ENCODE measurements around the gene GSK3A.

Gene GSK3A

DNA sequence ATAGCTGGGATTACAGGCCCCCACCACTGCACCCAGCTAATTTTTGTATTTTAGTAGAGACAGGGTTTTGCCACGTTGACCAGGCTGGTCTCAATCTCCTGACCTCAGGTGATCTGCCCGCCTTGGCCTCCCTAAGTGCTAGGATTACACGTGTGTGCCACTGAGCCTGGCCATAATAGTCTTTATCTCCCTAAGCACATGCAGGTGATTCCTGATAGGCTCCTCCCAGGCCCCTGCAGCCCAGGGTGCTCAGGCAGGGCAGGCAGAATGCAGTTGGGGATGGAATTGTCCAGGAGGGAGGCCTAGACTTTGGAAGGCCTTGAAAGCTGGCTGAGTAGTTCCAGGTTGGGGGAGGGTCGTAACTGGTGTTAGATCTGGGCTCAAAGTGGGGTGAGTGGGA, 13.8 kb downstream of the GSK3A start:
- DNase-seq (ENCODE audit: low read depth in 2 of 2), result no peak

DNA sequence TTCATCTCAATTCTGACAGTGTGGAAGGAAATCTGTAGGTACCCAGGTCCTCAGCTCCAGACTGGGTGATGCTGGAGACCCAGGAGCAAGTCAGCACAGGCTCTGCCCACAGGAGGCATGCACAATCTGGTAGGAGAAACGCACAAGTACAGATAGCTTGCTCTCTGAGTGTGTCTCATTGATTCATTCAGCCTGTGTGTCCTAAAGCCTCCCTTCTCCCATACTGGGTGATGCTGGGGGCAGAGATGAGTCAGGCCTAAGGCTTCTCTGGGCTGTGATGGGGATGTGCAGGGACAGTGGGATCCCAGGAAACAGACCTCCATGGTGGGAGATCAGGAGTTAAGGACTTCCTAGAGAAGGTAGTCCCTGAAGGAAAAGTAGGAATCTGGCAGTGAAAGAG, 15.5 kb downstream of the GSK3A start:
- DNase-seq (ENCODE audit: low read depth in 2 of 2), result no peak

DNA sequence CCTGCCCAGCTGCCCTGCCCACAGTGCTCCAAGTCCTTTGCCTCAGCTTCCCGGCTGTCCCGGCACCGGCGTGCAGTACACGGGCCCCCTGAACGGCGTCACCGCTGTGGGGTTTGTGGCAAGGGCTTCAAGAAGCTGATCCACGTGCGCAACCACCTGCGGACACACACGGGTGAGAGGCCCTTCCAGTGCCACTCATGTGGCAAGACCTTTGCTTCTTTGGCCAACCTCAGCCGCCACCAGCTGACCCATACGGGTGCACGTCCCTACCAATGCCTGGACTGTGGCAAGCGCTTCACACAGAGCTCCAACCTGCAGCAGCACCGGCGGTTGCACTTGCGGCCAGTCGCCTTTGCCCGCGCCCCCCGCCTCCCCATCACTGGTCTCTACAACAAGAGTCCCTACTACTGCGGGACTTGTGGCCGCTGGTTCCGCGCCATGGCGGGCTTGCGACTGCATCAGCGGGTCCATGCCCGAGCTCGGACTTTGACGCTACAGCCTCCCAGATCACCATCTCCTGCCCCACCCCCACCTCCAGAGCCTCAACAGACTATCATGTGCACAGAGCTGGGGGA, 16.6 kb downstream of the GSK3A start:
- no peak for DNase-seq (ENCODE audit: low read depth in 2 of 2)

DNA sequence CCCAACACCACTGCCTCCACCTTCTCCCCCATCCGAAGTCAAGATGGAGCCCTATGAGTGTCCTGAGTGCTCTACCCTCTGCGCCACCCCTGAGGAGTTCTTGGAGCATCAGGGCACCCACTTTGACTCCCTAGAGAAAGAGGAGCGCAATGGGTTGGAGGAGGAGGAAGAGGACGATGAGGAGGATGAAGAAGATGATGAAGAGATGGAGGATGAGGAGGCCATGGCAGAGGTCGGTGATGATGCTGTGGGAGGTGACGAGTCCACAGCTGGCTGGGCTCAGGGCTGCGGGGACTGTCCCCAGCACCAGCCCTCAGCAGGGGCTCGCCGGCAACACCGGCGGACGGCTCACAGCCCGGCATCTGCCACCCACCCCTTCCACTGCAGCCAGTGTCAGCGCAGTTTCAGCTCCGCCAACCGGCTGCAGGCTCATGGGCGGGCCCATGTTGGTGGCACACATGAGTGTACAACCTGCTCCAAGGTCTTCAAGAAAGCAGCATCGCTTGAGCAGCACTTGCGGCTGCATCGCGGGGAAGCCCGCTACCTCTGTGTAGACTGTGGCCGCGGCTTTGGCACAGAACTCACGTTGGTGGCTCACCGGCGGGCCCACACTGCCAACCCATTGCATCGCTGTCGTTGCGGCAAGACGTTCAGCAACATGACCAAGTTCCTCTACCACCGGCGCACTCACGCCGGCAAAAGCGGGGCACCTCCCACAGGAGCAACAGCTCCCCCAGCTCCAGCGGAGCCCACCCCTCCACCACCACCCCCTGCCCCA, 17.3 kb downstream of the GSK3A start:
- no peak for DNase-seq (ENCODE audit: low read depth in 2 of 2)

DNA sequence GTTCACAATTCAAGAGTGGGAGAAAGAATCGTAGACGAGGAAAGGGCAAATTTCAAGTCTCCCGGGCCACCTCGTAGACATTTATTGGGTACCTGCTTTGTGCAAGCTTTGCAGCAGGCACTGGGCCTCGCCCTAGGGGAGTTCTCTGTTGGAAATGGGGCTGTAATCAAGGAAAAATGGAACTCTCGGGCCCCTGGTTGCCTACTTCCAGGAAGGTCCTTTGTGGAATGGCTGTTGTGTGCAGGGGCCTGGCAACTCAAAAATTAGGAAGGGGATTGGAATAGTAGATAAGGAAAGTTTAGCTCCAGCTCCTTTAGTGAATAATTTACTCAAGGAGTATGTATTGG, 21.7 kb downstream of the GSK3A start:
- DNase-seq (ENCODE audit: low read depth in 2 of 2), result no peak

DNA sequence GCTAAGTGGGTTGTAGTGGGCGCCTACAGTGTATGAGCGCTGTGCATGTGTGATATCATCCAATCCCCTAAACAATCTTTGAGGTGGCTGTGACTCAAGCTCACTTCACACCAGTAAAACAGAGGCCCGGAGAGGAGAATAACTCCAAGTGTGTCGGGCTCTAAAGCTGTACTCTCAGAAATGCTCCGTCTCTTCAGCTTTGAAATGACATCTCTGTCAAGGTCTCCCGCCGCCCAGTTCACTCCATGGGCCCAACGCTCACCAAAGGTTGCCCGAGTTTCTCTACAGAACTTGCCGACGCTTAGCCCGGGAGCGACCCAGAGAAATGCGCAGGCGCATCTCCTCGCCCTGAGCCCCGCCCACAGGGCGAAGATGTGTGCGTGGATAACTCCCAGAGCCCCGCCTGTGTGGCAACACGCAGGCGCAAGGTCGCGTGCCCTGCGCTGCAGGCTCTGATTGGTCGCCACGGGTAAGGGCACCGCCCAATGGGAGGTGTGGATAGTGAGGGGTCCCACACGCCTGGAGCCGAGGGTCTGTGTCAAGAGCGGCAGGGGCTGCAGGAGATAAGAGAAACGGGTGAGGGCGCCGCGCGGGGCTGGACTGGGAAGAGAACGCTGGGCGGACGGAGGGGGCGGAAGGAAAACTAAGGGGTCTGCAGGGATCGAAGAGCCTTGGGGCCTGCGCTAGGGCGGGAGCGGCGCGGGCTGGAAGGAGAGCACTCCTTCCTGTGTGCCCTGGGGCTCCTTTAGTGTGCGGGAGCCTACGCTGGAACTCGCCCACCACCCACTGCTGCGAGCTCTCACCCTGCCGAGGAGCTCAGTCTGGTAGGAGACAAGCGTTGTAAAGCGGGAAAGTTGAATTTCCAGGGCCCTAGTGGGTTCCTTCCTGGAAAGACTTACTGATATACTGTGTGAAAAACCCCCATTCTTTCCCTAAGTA, 22.3 kb downstream of the GSK3A start, which contains the start of gene ZNF526:
TSS of gene ZNF526 (plus strand) at position 501 of the 939 bp plus-strand sequence. CDS start 4,092 bp downstream, outside the sequence.
- DNase-seq (ENCODE audit: low read depth in 2 of 2), result peak; percentile 90 to 96

DNA sequence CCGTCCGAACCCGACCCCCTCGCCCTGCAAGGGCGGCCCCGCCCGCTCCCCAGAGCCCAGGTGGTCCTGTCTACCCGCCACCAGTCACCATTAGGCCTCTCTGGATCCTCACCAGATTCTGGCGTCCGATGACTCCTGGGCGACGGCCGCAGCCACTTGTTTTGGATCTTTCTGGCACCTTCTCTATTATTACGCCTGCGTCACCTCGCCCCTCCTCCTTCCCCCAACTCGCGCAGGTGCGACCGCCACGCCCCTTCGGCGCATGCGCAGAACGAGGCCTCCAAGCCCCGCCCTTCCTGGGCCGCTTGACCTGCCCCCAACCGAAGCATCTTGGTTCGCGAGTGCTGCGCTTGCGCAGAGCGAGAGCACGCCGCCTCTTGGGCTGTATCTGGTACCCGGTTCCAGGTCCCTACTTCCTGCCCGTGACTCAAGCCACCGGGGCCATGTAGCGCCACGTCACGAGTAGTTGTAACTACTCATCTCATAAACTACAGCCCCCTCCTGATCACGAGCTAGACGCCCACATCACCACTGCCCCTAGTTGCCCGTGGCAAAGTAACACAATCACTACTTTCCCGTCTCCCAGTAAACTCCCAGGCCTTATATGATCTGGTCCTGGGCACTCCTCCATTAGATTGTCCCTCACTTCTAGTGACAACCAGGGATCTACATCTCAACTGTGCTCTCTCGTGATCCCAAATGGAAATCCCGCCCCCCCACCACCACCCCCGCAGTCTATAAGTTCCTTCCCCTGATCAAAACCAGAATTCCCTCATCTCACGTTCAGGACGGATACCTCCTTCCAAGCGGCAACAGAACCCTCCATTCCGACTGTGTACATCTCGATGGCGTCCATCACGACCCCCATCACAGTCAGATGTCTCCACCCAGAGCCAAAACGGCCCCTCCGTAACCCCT, 24.6 kb downstream of the GSK3A start, which contains the start of gene DEDD2:
TSS of gene DEDD2 (minus strand) at position 158 of the 918 bp plus-strand sequence. CDS start 670 bp downstream, outside the sequence.
- peak; percentile 97 to 99 for DNase-seq (ENCODE audit: low read depth in 2 of 2)

DNA sequence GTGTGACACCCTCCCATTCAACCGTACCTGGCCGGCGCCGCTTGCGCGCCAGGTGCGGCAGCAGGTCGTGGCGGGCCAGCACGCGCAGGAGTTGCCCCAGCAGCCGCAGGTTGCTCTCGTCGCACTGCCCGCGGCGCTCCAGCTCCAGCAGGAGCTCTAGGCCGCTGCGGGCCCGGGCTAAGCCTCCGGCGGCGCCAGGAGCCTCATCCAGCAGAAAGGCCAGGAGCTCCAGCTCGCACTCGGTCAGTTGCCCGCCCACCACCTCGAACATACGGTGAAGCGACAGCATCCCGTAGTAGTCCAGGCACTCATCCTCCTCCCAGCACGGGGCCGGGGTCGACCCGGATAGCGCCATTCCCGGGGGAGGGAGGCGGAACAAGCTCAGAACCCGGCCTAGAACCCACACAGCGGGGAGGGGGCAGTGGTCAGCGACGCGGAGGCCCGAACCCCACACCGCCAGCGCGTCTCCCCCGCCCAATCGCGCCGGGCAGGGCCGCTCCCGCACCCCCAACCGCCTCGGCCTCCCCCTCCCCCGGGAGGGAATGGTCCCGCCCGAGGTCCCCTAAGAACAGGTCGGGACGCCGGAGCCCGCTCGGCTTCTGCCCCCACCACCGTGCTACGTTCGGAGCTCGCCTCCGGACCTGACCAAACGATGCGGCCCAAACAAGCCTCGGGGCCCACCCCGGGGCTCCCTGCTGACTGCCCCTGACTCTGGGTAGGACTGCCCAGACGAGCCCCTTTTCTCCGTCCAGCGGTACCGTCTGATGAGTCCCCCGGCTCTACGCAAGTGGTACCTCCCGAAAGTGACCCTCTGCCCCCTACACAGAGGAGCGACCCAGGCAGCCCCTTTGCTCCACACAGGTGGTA, 25.5 kb downstream of the GSK3A start:
- peak in 1 of 2 donors; percentile 27 for DNase-seq (ENCODE audit: low read depth in 2 of 2)

DNA sequence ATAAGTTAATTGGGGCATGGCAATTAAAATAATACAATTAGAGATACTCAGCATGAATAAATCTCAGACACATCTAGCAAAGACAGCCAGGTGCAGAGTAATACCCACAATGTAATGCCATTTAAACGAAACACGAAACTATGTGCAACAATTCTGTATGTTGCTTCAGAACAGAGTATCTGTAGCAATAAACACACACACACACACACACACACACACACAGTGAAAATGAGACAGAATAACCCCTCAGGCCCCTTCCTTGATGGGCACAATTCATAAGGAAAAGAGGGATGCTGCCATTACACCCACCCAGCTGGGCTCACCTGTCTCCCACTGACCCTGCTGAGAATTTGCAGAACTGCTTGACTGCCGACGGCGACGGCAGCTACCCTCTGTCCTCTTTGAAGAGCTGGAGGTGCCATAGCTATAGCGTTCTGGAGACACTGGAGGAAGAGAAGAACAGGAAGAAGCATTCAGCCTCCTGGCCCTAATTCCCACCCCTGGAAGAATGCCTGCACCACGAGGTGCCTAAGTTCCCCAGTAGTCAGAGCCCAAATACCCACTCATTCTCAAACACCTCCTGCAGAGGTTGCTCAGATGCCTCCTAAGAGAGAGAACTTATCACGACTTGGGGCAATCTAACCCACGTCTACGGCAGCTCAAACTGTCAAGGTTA, 27.5 kb downstream of the GSK3A start:
- no peak for DNase-seq (ENCODE audit: low read depth in 2 of 2)

DNA sequence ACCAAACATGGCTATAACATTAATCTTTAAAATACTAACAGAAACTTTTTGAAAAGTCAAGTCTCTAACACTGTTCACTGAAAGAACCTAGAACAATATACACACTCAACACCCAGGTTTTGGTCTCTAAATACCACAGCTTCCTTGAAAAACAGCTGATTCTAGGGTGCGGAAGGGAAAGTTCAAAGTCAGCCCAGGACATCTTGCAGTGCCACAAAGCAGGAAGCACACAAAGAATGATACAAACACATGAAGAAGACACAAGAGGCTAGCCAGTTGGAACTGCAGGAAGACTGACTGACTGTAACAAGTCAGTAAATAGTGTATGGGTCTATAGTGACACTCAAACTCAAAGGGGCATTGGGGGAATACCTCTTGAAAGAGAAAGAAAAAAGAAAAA, 29.5 kb downstream of the GSK3A start:
- DNase-seq (ENCODE audit: low read depth in 2 of 2), result no peak

DNA sequence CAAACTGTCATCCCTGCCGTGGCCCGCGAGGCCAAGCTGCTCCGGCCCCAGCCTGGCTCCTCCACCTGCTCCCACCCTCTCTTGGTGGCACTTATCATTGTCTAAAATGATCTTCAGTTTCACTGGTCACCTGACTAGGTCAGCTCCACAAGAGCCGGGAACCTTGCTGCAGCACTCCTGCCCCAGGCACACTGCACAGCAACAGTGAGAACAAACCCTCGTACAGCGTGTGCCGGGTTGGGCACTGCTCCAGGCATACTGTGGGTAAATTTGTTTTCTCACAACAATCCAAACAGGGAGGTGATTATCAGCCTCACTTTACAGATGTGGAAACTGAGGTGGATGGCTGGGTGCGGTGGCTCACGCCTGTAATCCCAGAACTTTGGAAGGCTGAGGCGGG, 33.8 kb downstream of the GSK3A start:
- no peak for DNase-seq (ENCODE audit: low read depth in 2 of 2)

DNA sequence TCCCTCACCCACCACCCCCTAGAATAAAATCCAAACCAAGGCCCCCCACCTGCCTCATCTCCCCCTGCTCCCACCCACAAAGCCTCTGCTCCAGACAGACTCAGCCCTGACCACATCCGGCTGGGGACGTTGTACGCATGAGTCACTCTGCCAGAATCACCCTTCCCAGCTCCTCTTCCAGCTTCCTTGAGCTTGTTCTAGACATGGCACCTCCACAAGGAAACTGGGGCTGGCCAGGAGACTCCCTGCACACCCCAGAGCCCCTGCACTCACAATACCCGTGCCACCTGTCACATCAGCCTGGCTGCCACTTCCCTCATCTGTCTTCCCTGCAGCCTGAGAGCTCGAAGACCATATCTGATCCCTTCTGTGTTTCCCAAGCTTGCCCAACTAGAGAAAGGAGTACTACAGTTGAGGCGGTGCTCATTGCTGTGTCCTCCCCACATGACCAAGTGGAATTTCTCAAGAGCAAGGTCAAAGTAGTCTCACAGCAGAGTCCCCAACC, 34.6 kb downstream of the GSK3A start:
- DNase-seq (ENCODE audit: low read depth in 2 of 2), result no peak

DNA sequence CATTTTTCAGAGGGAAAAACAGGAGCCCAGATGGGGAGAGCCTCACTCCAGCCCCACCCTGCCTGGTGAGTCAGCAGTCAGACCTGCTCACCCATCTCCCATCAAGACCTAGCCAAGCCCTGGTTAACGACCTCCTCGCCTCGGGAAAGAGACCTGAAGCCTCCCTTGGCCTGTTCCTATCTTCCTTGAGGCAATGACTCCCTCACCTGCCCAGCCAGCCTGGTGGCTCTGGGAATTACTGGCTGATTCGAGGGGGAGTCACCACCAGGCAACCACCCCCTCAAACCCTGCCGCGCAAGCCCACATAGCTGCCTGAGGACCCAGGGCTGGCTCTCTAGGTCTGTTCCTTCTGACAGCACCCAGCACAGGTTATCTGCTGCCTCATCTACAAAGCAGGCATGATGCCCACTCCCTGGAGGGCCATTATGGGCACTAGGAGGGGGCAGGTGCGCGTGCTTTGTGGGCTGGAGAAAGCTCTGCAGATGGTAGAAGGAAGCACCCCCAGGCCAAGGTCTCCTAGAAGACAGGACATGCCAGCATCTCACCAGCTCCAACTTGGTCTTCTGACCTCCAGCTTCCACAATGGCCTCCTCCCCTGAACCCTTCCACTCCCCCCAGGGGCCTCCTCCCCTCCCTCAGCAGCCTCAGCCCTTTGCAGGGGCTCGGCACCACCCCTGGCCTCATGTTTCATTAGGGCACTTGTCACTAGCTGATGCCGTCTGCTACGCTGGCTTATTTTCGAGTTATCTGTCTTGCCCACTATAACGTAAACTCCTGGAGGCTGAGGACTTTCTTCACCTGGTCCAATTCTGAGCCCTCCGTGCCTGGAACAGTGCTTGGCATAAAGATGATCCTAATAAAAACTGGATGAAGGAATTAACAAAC, 35.3 kb downstream of the GSK3A start:
- DNase-seq (ENCODE audit: low read depth in 2 of 2), result no peak

DNA sequence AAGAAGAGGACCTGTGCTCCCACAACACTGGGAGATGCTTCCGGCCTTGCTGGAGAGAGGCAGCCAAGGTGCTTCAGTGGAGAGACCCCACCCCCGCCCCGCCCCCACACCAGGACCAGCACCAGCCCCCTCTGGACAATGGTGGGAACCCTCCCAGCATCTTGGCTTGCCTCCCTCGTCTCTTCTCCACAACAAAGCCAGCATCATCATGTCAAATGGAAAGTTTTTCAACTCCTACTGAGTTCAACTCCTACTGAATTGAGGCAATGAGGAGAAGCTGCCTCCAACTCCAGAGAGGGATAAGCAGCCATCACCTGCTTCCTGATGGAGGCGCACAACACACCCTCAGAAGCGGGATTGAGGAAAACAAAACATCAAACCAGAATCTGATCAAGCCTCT, 37.7 kb downstream of the GSK3A start:
- no peak for DNase-seq (ENCODE audit: low read depth in 2 of 2)

DNA sequence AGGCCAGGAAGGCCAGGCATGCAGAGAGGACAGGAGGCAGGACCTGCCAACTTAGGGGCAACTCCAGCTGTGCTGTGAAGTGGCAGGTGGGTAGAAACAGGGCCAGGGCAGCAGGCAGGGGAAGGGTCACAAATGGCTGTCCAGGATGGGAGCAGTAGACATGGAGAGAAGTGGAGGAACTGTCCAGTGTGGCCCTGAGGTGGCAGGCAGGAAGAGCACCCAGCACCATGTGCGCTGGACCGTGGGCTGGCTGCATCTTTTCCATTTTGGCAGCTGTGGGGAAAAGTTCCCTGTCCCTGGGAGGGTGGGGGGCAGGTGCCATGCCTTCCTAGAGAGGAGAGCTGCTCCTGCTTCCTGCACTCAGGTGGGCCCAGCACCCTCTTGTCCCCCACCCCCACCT, 38.7 kb downstream of the GSK3A start:
- no peak for DNase-seq (ENCODE audit: low read depth in 2 of 2)

DNA sequence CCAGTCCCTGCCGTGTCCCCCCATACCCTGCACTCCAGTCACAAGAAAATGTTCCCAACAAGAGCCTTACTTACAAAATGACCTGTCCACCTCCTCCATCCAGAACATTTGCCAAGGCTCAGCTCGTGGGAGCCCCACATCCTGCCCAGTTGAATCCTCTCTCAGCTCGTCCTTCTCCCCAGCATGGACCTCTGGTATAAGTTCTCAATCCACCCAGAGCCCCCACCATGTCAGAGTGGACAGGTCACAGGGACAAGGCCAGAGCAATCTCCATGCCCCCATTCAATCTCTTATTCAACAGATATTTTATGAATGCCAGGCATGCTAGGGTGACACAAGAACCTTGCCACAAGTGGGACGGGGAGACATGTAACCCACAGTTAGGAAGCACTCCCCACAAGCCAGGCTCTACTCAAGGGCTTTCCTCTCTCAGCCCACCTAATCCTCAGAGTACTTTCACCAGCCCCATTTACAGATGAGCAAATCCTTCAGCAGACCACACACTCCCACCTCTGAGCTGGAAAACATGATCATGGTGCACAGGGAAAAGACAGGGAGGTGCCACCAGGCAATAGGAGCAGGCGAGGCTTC, 40.0 kb downstream of the GSK3A start:
- no peak for DNase-seq (ENCODE audit: low read depth in 2 of 2)

DNA sequence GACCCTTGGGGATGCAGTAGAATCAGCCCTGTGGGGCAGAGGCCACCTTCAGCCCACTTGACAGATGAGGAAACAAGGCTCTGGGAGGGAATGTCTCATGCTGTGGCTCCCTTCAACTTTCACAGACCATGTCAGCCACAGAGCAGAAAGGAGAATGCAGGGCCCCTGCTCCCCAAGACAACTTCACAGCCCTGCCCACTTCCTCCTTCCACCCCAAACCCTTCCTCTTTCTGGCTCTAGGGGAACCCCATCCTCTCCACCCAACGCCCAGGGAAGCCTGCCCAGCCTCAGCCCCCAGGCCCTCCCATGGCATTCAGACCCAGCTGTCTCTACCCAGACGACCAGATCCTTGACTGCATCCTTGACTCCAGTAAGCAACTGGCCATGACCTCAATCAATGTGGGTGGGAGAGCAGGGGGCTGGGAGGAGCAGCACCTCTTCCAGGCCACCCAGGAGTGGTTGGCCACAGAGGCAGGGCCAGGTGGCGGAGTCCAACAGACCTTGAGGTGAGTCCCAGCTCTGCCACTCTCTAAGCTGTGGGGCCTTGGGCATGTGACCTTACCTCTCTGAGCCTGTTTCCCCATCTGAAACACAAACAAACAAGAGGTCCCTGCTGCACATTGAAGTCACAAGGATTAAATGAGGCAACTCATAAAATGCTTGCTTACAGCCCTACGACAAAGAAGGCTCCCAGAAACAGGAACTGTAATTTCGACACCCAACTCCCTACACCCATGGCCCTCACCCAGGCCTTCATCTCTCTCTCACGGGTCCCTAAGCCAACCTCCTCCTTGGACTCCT, 40.7 kb downstream of the GSK3A start:
- no peak for DNase-seq (ENCODE audit: low read depth in 2 of 2)

Data from stimulated activated CD4-positive, alpha-beta T cell treated with anti-CD3 and anti-CD28 coated beads, Interleukin-4, amount 100 ng/mL, for 48 hours (primary cell).